Measurements from ENCODE around the gene ARHGEF2.

ARHGEF2 gene

DNA sequence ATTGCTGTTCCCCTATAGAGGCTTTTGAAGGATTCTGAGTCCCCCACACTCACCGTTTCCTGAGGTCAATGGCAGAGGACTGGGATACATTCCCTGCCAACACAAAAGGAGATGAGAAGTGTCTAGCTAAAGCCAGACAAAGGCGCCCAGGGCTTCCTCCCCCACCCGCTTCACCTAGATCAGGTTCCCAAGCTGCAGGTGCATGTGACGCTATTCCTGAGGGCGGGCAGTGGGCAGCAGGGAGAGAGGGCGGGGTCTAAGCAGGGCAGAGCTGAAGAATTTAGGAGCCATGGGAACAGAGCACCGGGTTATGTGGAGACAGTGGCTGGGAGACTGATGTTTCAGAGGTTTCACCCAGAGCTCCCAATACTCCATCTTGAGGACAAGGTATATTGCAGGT, 6.0 kb upstream of the ARHGEF2 start:
- Histone ChIP-seq H3K9ac (no peak overlapping the region), H3K27me3 (no peaks in the 10 kb centered on the region), H4K20me1 (no peaks in the 10 kb centered on the region), H3K9me3 (replicated peaks in 1 of 11) (0 out of 22 replicates have a peak, but pooled peaks cover 0 to 5% (median 0%) of the 10 kb centered on the region in 11 experiments), H3K36me3 (0 out of 22 replicates have a peak, but pooled peaks cover 0 to 4% (median 0%) of the 10 kb centered on the region in 11 experiments), H3K4me3 (no peak overlapping the region), H3K27ac (0 out of 22 replicates have a peak overlapping the region, but pooled peaks of 1 of the 11 experiments have one; percentile 8), H3K4me1 (peaks cover 68 to 82% (median 77%) of the 10 kb centered on the region in 10 experiments), H3K4me2 (peak overlapping the region in 10 of 11 experiments; percentile 4 to 100 (median 98); a peak in 13 of 22 replicates)
- TF ChIP-seq Cebpa-rat (IDR thresholded peaks at IDR 0.05), result no peak

DNA sequence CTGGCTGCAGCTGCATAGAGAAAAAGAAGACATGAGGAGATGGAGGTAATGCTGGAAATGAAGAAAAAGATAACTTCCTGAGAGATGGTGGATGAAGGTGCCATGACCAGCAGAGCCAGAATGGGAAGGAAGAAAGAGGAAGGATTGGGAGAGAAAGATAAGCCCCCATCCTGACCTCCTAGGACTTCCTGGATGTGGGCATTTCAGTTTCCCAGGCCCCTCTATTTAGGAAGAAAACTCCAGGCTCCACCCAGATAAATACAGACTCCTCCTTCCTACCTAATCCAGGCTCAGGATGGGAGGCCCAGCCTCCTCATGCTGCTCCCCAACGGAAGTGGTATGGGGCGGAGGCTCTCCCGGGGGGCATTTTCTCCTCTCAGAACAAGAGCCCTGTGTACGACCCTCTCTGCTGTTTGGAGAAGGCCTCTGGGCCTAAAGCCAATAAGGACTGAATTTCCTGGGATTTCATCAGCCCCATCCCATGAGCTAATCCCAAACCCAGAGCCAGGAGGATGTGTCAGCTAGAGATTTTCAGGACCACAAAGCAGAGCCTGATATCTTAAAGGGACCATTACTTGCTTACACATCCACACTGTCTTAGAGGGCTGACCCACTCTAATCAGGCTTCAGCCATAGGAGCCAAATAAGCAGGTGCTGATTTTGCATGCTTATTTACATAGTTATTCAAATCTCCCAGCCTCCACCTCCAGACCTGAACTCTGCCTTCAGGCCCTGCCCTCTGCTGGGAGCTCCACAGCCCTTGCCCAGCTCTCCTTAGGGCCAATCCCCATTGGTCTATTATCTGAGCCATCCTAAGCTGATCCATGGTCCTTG, 5.1 kb upstream of the ARHGEF2 start:
- H3K4me1 ChIP-seq, result peaks cover 64 to 79% (median 77%) of the 10 kb centered on the region in 10 experiments
- no peaks in the 10 kb centered on the region for H3K27me3 ChIP-seq
- H4K20me1 ChIP-seq, result no peaks in the 10 kb centered on the region
- 0 out of 22 replicates have a peak, but pooled peaks cover 0 to 4% (median 0%) of the 10 kb centered on the region in 11 experiments for H3K9me3 ChIP-seq (replicated peaks in 1 of 11)
- H3K4me3 ChIP-seq, result peak overlapping the region in 1 of 10 experiments; percentile 26; a peak in 1 of 20 replicates
- peak overlapping the region in 3 of 11 experiments; percentile 15 to 100 (median 98); a peak in 6 of 22 replicates for H3K27ac ChIP-seq
- H3K4me2 ChIP-seq, result peak overlapping the region; percentile 11 to 100 (median 98)
- no peak for TF ChIP-seq Cebpa-rat (IDR thresholded peaks at IDR 0.05)
- 0 out of 22 replicates have a peak, but pooled peaks cover 0 to 4% (median 0%) of the 10 kb centered on the region in 11 experiments for H3K36me3 ChIP-seq
- no peak overlapping the region for H3K9ac ChIP-seq

DNA sequence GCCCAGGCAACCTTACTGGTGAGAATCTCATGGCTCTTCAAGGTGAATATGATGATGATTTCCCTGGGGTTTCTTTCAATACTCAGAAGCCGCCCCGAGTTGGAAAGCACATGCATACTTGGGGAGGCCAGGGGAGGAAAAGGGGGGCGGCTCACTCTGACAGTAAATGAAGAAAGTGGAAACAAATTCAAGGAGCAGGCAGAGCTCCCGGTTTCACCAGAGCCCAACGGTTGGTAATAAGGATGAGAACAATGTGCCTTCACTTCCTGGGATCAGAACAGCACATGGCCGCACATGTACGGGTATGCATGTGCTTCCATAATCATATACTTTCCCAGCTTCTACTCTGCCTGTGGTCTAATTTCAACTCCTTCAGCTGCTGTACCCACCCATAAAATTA, 3.8 kb upstream of the ARHGEF2 start:
- Histone ChIP-seq H3K36me3 (0 out of 22 replicates have a peak, but pooled peaks cover 0 to 4% (median 0%) of the 10 kb centered on the region in 11 experiments), H4K20me1 (peaks cover under 1 to 8% (median 4%) of the 10 kb centered on the region in 11 experiments; a peak in 10 of 22 replicates), H3K4me3 (peak overlapping the region in 4 of 10 experiments; percentile 89 to 95 (median 94); a peak in 4 of 20 replicates), H3K9me3 (replicated peaks in 1 of 11) (no peaks in the 10 kb centered on the region), H3K27me3 (no peaks in the 10 kb centered on the region), H3K4me1 (peaks cover 58 to 75% (median 72%) of the 10 kb centered on the region in 10 experiments), H3K4me2 (peak overlapping the region; percentile 92 to 100 (median 98)), H3K9ac (peak overlapping the region in 10 of 11 experiments; percentile 4 to 100 (median 98); a peak in 13 of 22 replicates), H3K27ac (peak overlapping the region; percentile 13 to 100 (median 98); a peak in 20 of 22 replicates)
- TF ChIP-seq Cebpa-rat (IDR thresholded peaks at IDR 0.05), result no peak

DNA sequence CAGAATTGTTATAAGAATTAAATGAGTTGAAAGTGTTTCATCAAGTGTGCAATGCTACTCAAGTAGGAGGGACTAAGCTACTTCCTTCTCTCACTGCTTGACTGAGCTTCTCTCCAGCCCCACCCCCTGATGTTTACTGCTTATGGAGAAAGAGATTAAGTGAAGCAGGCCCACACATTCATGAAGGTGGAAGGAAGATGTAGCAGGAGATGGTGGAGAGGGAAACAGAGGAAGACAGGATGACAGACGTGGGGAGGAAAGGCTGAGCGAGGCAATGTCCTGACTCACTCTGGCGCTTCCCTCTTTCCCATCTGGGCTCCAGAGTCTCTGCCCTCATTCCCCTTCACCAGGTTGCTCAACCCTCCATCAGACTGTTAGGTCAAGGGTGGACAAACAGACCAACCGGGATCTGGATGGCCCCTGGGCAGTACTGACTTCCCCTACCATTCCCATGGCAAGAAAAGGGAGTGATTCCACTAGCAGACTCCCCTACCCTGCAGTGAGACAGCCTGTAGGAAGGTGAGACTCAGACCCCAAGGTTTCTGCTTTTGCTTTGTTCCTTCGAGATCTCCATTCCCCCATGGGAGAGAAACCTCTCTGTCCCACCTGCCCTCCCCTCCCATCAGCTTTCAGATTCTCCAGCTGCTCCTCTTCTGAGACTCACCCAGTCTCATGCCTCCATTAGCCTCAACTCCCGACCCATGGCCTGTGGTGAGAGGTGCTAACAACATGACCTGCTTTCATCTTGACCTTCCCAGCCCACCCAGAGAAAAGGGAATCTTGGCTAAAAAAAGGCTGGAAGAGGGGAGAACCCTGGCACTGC, 3.1 kb upstream of the ARHGEF2 start:
- Histone ChIP-seq H3K9ac (peak overlapping the region; percentile 68 to 100 (median 98); a peak in 21 of 22 replicates), H3K4me1 (peaks cover 52 to 69% (median 66%) of the 10 kb centered on the region in 10 experiments), H3K27me3 (no peaks in the 10 kb centered on the region), H4K20me1 (peaks cover 6 to 14% (median 10%) of the 10 kb centered on the region in 11 experiments; a peak in 14 of 22 replicates), H3K36me3 (0 out of 22 replicates have a peak, but pooled peaks cover 0 to 4% (median 0%) of the 10 kb centered on the region in 11 experiments), H3K4me2 (peak overlapping the region; percentile 92 to 100 (median 98)), H3K27ac (peak overlapping the region; percentile 37 to 100 (median 98); a peak in 21 of 22 replicates), H3K4me3 (peak overlapping the region; percentile 88 to 96 (median 94); a peak in 17 of 20 replicates), H3K9me3 (replicated peaks in 1 of 11) (no peaks in the 10 kb centered on the region)
- no peak for TF ChIP-seq Cebpa-rat (IDR thresholded peaks at IDR 0.05)

DNA sequence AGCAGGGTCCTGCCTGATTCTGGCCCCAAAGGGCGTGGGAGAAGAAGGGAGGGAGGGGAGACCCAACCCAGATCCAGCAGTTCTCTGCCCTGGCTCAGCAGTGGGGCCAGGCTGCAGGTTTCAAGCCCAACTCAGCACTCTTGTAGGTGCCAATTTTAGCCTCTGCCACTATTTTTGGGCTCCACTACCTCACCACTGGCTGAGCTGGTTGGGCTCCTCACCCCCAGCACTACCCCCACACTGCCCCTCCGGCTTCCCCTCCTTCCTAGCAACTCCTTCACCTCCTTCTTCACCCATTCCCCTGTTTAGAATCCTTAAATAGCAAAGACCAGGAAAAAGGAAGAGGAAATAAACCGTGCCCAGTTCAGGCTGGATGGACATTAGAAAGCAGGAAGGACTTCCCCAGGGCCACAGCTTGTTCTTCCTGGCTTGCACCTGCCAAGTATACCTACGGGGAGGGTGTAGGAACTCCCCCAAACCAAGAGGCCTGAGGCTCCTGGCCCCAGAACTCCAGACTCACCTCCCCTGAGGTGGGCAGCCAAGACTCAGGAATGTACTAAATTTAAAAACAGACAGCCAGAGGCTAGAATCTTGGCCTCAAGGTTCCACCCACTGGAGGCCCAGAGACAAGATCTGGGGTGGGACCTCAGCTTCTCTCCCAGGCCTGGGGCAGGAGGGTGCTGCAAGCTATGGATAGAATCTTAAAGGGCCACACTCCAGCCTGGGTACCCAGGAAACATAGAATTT, 1.4 kb upstream of the ARHGEF2 start:
- no peak for TF ChIP-seq Cebpa-rat (IDR thresholded peaks at IDR 0.05)
- H3K4me3 ChIP-seq, result peak overlapping the region; percentile 88 to 96 (median 94)
- peak overlapping the region; percentile 93 to 100 (median 98) for H3K27ac ChIP-seq
- no peaks in the 10 kb centered on the region for H3K27me3 ChIP-seq
- peaks cover 0 to 7% (median 1%) of the 10 kb centered on the region in 11 experiments; a peak in 10 of 22 replicates for H3K36me3 ChIP-seq
- peak overlapping the region; percentile 92 to 100 (median 98) for H3K4me2 ChIP-seq
- peaks cover 59 to 74% (median 71%) of the 10 kb centered on the region in 10 experiments for H3K4me1 ChIP-seq
- H4K20me1 ChIP-seq, result peaks cover 20 to 31% (median 27%) of the 10 kb centered on the region in 11 experiments
- H3K9ac ChIP-seq, result peak overlapping the region; percentile 95 to 100 (median 98)
- H3K9me3 ChIP-seq (replicated peaks in 1 of 11), result no peaks in the 10 kb centered on the region

DNA sequence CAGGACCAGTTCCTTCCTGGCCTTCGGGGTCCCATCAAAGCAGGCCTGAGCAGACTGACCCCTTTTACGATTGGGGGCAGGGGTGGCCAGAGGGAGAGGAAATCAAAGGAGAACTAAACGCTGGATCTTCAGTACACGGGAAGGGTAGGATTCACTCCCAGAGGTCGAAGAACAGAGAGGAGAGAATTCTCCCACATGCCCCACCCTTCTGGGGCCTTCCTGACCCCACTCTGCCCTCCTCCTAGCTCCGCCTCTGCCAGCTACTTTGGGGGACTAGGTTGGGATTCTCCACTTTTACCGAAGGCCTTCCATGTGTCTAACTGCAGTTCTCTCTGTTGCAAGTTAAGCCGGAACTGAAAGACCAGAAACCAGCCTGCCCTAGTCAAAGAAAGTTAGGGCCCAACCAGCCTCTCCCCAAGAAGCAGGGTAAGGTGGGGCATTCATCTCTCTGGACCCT, 654 bp upstream of the ARHGEF2 start:
- H3K27ac ChIP-seq, result peak overlapping the region; percentile 93 to 100 (median 98)
- H3K4me3 ChIP-seq, result peak overlapping the region; percentile 88 to 96 (median 94)
- peak overlapping the region; percentile 92 to 100 (median 98) for H3K4me2 ChIP-seq
- H3K4me1 ChIP-seq, result peaks cover 63 to 74% (median 71%) of the 10 kb centered on the region in 10 experiments
- peak overlapping the region; percentile 95 to 100 (median 98) for H3K9ac ChIP-seq
- no peak for TF ChIP-seq Cebpa-rat (IDR thresholded peaks at IDR 0.05)
- H3K36me3 ChIP-seq, result peaks cover 3 to 15% (median 8%) of the 10 kb centered on the region in 11 experiments; a peak in 17 of 22 replicates
- peaks cover 27 to 39% (median 35%) of the 10 kb centered on the region in 11 experiments for H4K20me1 ChIP-seq
- no peaks in the 10 kb centered on the region for H3K9me3 ChIP-seq (replicated peaks in 1 of 11)
- H3K27me3 ChIP-seq, result no peaks in the 10 kb centered on the region

DNA sequence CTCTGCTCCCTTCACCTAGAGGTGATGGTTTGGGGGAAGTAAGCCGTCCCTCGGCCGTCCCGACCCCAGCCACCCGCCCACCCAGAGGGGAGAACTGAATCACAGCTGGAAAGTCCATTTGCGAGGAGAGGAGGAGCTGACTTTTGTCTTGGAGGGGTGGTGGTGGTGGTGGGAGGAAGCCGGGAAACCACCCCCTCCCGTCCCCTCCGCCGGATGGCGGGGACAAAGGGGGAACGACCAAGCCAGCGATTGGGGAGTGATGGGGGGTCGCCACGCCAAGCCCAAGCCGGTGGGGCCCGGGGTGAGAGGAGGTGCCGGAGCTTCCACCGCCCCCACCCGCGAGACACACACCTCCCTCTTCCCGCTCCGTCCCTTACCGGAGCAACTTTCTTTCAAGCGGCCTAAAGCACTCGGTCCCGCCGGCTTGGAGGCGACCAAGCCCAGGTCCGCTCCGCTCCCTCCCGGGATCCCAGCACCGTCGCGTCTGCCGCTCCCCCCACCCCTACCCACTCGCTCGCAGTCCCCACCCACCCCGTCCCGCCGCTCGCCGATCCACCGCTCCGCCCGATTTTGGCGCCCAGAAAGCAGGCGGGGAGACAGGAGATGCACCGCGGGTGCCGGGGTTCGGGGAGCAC, 540 bp downstream of the ARHGEF2 start:
- H3K27me3 ChIP-seq, result no peaks in the 10 kb centered on the region
- H3K4me1 ChIP-seq, result peaks cover 63 to 74% (median 71%) of the 10 kb centered on the region in 10 experiments
- H3K4me3 ChIP-seq, result peak overlapping the region; percentile 88 to 96 (median 94)
- peaks cover 39 to 51% (median 47%) of the 10 kb centered on the region in 11 experiments for H4K20me1 ChIP-seq
- no peaks in the 10 kb centered on the region for H3K9me3 ChIP-seq (replicated peaks in 1 of 11)
- peak overlapping the region; percentile 94 to 100 (median 100) for H3K4me2 ChIP-seq
- H3K36me3 ChIP-seq, result peaks cover 10 to 26% (median 18%) of the 10 kb centered on the region in 11 experiments; a peak in 20 of 22 replicates
- no peak for TF ChIP-seq Cebpa-rat (IDR thresholded peaks at IDR 0.05)
- H3K9ac ChIP-seq, result peak overlapping the region; percentile 95 to 100 (median 98)
- peak overlapping the region; percentile 93 to 100 (median 98) for H3K27ac ChIP-seq
